ENCODE results near the gene RFC4. TPM values are rescaled to one million over a fixed set of nuclear protein-coding genes. Genes with fewer than 3 reads are reported as not detected.

Gene RFC4
- total and polyA plus RNA-seq, 2 of the 13 experiments (the other 11 are each of a cell fraction or from before 2014, with no cell fraction given): 18.5 to 103 TPM

DNA sequence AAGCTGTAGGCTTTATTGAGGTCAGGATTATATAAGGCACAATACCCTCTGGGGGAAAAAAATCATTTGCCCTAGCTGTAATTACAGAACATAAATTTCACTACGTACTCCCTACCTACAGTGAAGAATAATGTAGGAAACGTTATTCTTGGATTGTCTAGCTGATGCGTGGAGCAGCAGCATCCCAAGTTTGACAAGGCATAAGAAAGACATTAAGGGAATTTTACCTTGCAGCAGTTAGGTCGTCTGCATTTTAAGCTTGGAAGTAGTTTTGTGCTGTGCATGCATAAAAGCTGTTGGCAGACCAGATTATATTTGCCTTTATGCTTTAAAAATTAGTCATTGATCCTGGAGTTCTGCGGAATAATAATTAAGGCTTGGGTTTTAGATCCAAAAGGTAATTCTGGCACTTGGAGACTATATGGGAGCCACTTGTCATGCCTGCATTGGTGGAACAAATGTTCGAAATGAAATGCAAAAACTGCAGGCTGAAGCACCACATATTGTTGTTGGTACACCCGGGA, 20.7 kb downstream of the RFC4 start:
- ChIA-PET POLR2A (interaction anchor here (1.1 to 3.6 kb wide), 3 partner anchors 42 to 215 kb away, joined by 3 to 26 read pairs (median 14); partner anchors contain the start of gene DNAJB11), CTCF (ENCODE audit: low intra/inter-chr PET ratio, low total read pairs) (no interaction called here)
- DNase-seq (ENCODE audit: low spot score): no peak
- Histone ChIP-seq H3K79me2 (ENCODE audit: insufficient read depth, low read length) (peaks cover 35% of the 10 kb centered on the region), H3K4me1 (ENCODE audit: insufficient read depth, low read length) (peaks cover 43% of the 10 kb centered on the region), H2AFZ (ENCODE audit: low read length) (no peak overlapping the region), H3K9me3 (ENCODE audit: low read length) (no peaks in the 10 kb centered on the region), H4K20me1 (ENCODE audit: insufficient read depth, low read length) (peaks cover 67% of the 10 kb centered on the region), H3K27me3 (ENCODE audit: control insufficient read depth in 1 of 2, insufficient read depth in 2 of 2, low read length in 2 of 2) (no peaks in the 10 kb centered on the region; a peak in 1 of 5 replicates), H3K4me2 (ENCODE audit: low read depth, low read length) (peak overlapping the region; percentile 82), H3K27ac (ENCODE audit: extremely low read length, insufficient read depth, low read length) (peak overlapping the region; percentile 99), H3K4me3 (replicated peaks in 1 of 3; ENCODE audit: insufficient read depth in 1 of 3, low read depth in 2 of 3, low read length in 3 of 3) (peak overlapping the region; percentile 91 to 98 (median 95)), H3K36me3 (replicated peaks in 1 of 2; ENCODE audit: control insufficient read depth in 1 of 2, insufficient read depth in 2 of 2, low read length in 2 of 2) (peaks cover 19 to 52% of the 10 kb centered on the region in 2 experiments), H3K9ac (ENCODE audit: insufficient read depth, low read depth, low read length) (peak overlapping the region; percentile 100)
- ATAC-seq: no peak
- BruUV-seq (replicated peaks): no TSS peak
- intact Hi-C loops (cut with micrococcal nuclease; ENCODE audit: unreplicated experiment): no loop called here
- 16% methylated on average over 7 of the region's 7 CpGs for whole genome bisulfite sequencing (ENCODE audit: low lambda C conversion rate)
- FAIRE-seq: no peak
- in situ Hi-C loops (cut with HindIII; ENCODE audit: extremely low pct_ligation_motif_present, low pct_unique_long_range_greater_than_20kb): no loop called here
- no peak for TF ChIP-seq ZBTB8A (CRISPR knock-in tag; IDR thresholded peaks at IDR 0.05; ENCODE audit: borderline replicate concordance, low read depth)
- TF ChIP-seq GMEB1 (CRISPR knock-in tag; IDR thresholded peaks at IDR 0.05; ENCODE audit: borderline replicate concordance): no peak
- 0 out of 2 replicates have a peak, but pooled peaks have one; percentile 4 for TF ChIP-seq PAF1 (CRISPR knock-in tag; IDR thresholded peaks at IDR 0.05)
- TF ChIP-seq MAFK (conservative IDR thresholded peaks at IDR 0.05 in 1 of 2, IDR thresholded peaks at IDR 0.05 in 1 of 2; ENCODE audit: low read length in 2 of 2): peak in 1 of 2 experiments; percentile 21; a peak in 1 of 4 replicates
- no peak for TF ChIP-seq ZNF225 (CRISPR knock-in tag; IDR thresholded peaks at IDR 0.05)
- TF ChIP-seq ATAD3A (CRISPR knock-in tag; IDR thresholded peaks at IDR 0.05): no peak
- no peak for TF ChIP-seq ZNF883 (CRISPR knock-in tag; IDR thresholded peaks at IDR 0.05; ENCODE audit: not compliant biosample characterization)
- TF ChIP-seq, protein P1, sequence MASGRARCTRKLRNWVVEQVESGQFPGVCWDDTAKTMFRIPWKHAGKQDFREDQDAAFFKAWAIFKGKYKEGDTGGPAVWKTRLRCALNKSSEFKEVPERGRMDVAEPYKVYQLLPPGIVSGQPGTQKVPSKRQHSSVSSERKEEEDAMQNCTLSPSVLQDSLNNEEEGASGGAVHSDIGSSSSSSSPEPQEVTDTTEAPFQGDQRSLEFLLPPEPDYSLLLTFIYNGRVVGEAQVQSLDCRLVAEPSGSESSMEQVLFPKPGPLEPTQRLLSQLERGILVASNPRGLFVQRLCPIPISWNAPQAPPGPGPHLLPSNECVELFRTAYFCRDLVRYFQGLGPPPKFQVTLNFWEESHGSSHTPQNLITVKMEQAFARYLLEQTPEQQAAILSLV (CRISPR knock-in tag; IDR thresholded peaks at IDR 0.05; ENCODE audit: borderline replicate concordance): no peak
- no peak for TF ChIP-seq ZNF788 (CRISPR knock-in tag; IDR thresholded peaks at IDR 0.05; ENCODE audit: borderline replicate concordance)
- TF ChIP-seq ZNF326 (CRISPR knock-in tag; IDR thresholded peaks at IDR 0.05; ENCODE audit: borderline replicate concordance): no peak
- TF ChIP-seq FLYWCH1 (CRISPR knock-in tag; IDR thresholded peaks at IDR 0.05): no peak
- 0 out of 2 replicates have a peak, but pooled peaks have one; percentile 15 for TF ChIP-seq POLR2G (IDR thresholded peaks at IDR 0.05; ENCODE audit: low read depth, low read length)
- TF ChIP-seq SIN3A (IDR thresholded peaks at IDR 0.05; ENCODE audit: borderline replicate concordance, low read depth, low read length): no peak
- TF ChIP-seq, protein P2, sequence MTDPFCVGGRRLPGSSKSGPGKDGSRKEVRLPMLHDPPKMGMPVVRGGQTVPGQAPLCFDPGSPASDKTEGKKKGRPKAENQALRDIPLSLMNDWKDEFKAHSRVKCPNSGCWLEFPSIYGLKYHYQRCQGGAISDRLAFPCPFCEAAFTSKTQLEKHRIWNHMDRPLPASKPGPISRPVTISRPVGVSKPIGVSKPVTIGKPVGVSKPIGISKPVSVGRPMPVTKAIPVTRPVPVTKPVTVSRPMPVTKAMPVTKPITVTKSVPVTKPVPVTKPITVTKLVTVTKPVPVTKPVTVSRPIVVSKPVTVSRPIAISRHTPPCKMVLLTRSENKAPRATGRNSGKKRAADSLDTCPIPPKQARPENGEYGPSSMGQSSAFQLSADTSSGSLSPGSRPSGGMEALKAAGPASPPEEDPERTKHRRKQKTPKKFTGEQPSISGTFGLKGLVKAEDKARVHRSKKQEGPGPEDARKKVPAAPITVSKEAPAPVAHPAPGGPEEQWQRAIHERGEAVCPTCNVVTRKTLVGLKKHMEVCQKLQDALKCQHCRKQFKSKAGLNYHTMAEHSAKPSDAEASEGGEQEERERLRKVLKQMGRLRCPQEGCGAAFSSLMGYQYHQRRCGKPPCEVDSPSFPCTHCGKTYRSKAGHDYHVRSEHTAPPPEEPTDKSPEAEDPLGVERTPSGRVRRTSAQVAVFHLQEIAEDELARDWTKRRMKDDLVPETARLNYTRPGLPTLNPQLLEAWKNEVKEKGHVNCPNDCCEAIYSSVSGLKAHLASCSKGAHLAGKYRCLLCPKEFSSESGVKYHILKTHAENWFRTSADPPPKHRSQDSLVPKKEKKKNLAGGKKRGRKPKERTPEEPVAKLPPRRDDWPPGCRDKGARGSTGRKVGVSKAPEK (CRISPR knock-in tag; IDR thresholded peaks at IDR 0.05; ENCODE audit: borderline replicate concordance): no peak
- no peak for TF ChIP-seq MAF1 (CRISPR knock-in tag; IDR thresholded peaks at IDR 0.05; ENCODE audit: borderline replicate concordance)
- TF ChIP-seq ZKSCAN1 (IDR thresholded peaks at IDR 0.05; ENCODE audit: low read length): no peak
- no peak for TF ChIP-seq KAT7 (CRISPR knock-in tag; IDR thresholded peaks at IDR 0.05; ENCODE audit: borderline replicate concordance)
- peak; percentile 94 for TF ChIP-seq RBM22 (optimal IDR thresholded peaks at IDR 0.05; ENCODE audit: low read length)

All from HepG2 (cell line).